B cell (primary cell): Measurements from ENCODE around the gene PCDHB16. TPM values are rescaled to one million over a fixed set of nuclear protein-coding genes. Genes with fewer than 3 reads are reported as not detected.
"Not testable (repeated sequence)": the region's sequence is repeated elsewhere in the genome, so short reads cannot be mapped to it uniquely, and the experiment has no call there.

Experiments
- ATAC-seq: fragments of 200-7000 bp; cut with Tn5 transposase; one replicate; pipeline ENCODE4 v1.10.0; 2021; ENCODE audit warnings: low read depth, mild to moderate bottlenecking, moderate number of reproducible peaks, moderate library complexity
- CTCF ChIA-PET: fragments of 350-600 bp; sonication (Branson Sonifier 250); formaldehyde crosslinking; loops from one replicate; lab custom pipeline; 2021; ENCODE audit warnings: antibody characterized with exemption, inconsistent platforms; lab: Charles Lee
- POLR2A ChIA-PET: fragments of 350-600 bp; sonication (Branson Sonifier 250); formaldehyde crosslinking; loops from one replicate; lab custom pipeline; 2021; ENCODE audit warnings: antibody characterized with exemption; lab: Charles Lee
- DNase-seq: peaks from one replicate; pipeline ENCODE4 v3.0.0; 2013
- H2AFZ ChIP-seq: 2 replicates; pipeline ENCODE4 v1.6.1; 2012; ENCODE audit warnings: mild to moderate bottlenecking, low read depth, low read length; ENCODE audit not compliant: insufficient read depth, poor library complexity, severe bottlenecking
- H3K27ac ChIP-seq, 2 donors: 1 replicate in 1 of 2; 2 replicates in 1 of 2; pipeline ENCODE4 v1.5.1; 2012 to 2013; ENCODE audit warnings: low read length in 2 of 2, mild to moderate bottlenecking in 2 of 2, moderate library complexity in 1 of 2
- H3K27me3 ChIP-seq, 4 experiments: fragments of 200-600 bp in 1 of 4; sonication (generic) in 1 of 4; replicated peaks in 1 of 4; 1 replicate in 2 of 4; 2 replicates in 2 of 4; pipeline versions ENCODE4 v1.6.1 to v1.7.0; 2013 to 2016; ENCODE audit warnings: low read length in 3 of 4, mild to moderate bottlenecking in 2 of 4, mixed read lengths in 1 of 4, moderate library complexity in 1 of 4; ENCODE audit not compliant: insufficient read depth in 4 of 4, control insufficient read depth in 3 of 4; ENCODE audit errors: control extremely low read depth in 1 of 4
- H3K36me3 ChIP-seq, 2 experiments: replicated peaks in 1 of 2; 1 replicate in 1 of 2; 2 replicates in 1 of 2; pipeline versions ENCODE4 v1.6.1 to v1.7.1; 2013; ENCODE audit warnings: low read length in 1 of 2; ENCODE audit not compliant: insufficient read depth in 2 of 2, control insufficient read depth in 1 of 2; ENCODE audit errors: control extremely low read depth in 1 of 2, extremely low read depth in 1 of 2
- H3K4me1 ChIP-seq, 2 donors: fragments of 200-600 bp in 1 of 2; sonication (generic) in 1 of 2; 1 replicate in 1 of 2; 2 replicates in 1 of 2; pipeline versions ENCODE4 v1.5.1 to v1.6.1; 2013 to 2017; ENCODE audit warnings: low read length in 2 of 2; ENCODE audit not compliant: control insufficient read depth in 2 of 2, insufficient read depth in 2 of 2
- H3K4me2 ChIP-seq: replicated peaks from 2 replicates; pipeline ENCODE3; 2012; ENCODE audit warnings: mild to moderate bottlenecking, low read depth, low read length; ENCODE audit not compliant: poor library complexity, severe bottlenecking
- H3K4me3 ChIP-seq, 5 experiments: fragments of 200-600 bp in 1 of 5; sonication (generic) in 1 of 5; 1 replicate in 3 of 5; 2 replicates in 2 of 5; pipeline versions ENCODE4 v1.5.1 to v1.7.0; 2011 to 2016; ENCODE audit warnings: low read length in 4 of 5, mild to moderate bottlenecking in 4 of 5, low read depth in 2 of 5, control low read depth in 1 of 5, moderate library complexity in 1 of 5; ENCODE audit not compliant: insufficient read depth in 1 of 5; ENCODE audit errors: control extremely low read depth in 1 of 5, extremely low read depth in 1 of 5
- H3K79me2 ChIP-seq: fragments of 200-600 bp; sonication (generic); one replicate; pipeline ENCODE4 v1.6.0; 2016; ENCODE audit warnings: low read length; ENCODE audit not compliant: control insufficient read depth, insufficient read depth
- H3K9ac ChIP-seq: fragments of 200-600 bp; sonication (generic); 2 replicates; pipeline ENCODE4 v1.6.1; 2017; ENCODE audit warnings: mild to moderate bottlenecking, low read length, moderate library complexity
- H3K9me3 ChIP-seq, 3 donors: one replicate each; pipeline versions ENCODE4 v1.6.1 to v1.7.1; 2013; ENCODE audit warnings: low read length in 2 of 3; ENCODE audit not compliant: control insufficient read depth in 2 of 3, insufficient read depth in 1 of 3; ENCODE audit errors: control extremely low read depth in 1 of 3
- H4K20me1 ChIP-seq: 2 replicates; pipeline ENCODE4 v1.6.0; 2012; ENCODE audit warnings: mild to moderate bottlenecking, low read length; ENCODE audit not compliant: insufficient read depth, control insufficient read depth, poor library complexity, severe bottlenecking
- H3K27ac Mint-ChIP-seq: one replicate; pipeline ENCODE4 v1.8.0; 2021; ENCODE audit warnings: mixed read lengths
- H3K27me3 Mint-ChIP-seq: one replicate; pipeline ENCODE4 v1.8.0; 2021; ENCODE audit warnings: mixed read lengths
- H3K4me1 Mint-ChIP-seq: one replicate; pipeline ENCODE4 v1.8.0; 2021; ENCODE audit warnings: mixed read lengths
- H3K4me3 Mint-ChIP-seq: one replicate; pipeline ENCODE4 v1.8.0; 2021; ENCODE audit warnings: mixed read lengths
- H3K9me3 Mint-ChIP-seq: one replicate; pipeline ENCODE4 v1.8.0; 2022; ENCODE audit warnings: mixed read lengths; ENCODE audit not compliant: insufficient read depth
- EZH2 ChIP-seq: IDR thresholded peaks from 2 replicates; pipeline ENCODE4 v1.6.1; 2012; ENCODE audit warnings: borderline replicate concordance, low read depth, mild to moderate bottlenecking, moderate library complexity, low read length; ENCODE audit not compliant: insufficient read depth, poor library complexity, severe bottlenecking
- WGBS: methylation state at CpG from one replicate; pipeline ENCODE4 v1.1.5; 2013; ENCODE audit warnings: missing lambda C conversion rate; ENCODE audit not compliant: insufficient coverage; 5-methylcytosine and 5-hydroxymethylcytosine counted together
- intact Hi-C: fragments of 100-400 bp; cut with micrococcal nuclease; formaldehyde crosslinking; loops from one replicate; pipeline ENCODE4 v1.10.0; 2022
- polyA plus RNA-seq: library from polyadenylated mRNA; depleted of rRNA; stranded (reverse); fragments of >200 nt; gene quantifications from 2 replicates; pipeline ENCODE4 v1.2.3, GENCODE V29; 2012
- total RNA-seq, 2 donors: library from RNA; stranded (reverse); fragments of 120-200 nt in 1 of 2; gene quantifications; 1 replicate in 1 of 2; 2 replicates in 1 of 2; pipeline versions ENCODE4 v1.2.3 to v1.2.4, GENCODE V29; 2013 to 2022
- TF ChIP-seq, protein P1 (sequence below): fragments of 200-600 bp; IDR thresholded peaks from one replicate; pipeline ENCODE4 v1.8.0; 2022; ENCODE audit warnings: antibody characterized with exemption, mild to moderate bottlenecking

The PCDHB16 gene
- total and polyA plus RNA-seq, 2 donors (not counting 1 experiment from before 2014, with no cell fraction given), result not detected

DNA sequence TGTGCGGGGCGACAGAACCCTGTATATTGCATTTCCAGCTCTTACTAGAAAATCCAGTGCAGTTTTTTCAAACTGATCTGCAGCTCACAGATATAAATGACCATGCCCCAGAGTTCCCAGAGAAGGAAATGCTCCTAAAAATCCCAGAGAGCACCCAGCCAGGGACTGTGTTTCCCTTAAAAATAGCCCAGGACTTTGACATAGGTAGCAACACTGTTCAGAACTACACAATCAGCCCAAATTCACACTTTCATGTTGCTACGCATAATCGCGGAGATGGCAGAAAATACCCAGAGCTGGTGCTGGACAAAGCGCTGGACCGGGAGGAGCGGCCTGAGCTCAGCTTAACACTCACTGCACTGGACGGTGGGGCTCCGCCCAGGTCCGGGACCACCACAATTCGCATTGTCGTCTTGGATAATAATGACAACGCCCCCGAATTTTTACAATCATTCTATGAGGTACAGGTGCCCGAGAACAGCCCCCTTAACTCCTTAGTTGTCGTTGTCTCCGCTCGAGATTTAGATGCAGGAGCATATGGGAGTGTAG, 46.4 kb upstream of the PCDHB16 start:
- ATAC-seq, result no peak
- CTCF ChIA-PET, result no interaction called here
- no peak overlapping the region for H3K4me2 ChIP-seq

DNA sequence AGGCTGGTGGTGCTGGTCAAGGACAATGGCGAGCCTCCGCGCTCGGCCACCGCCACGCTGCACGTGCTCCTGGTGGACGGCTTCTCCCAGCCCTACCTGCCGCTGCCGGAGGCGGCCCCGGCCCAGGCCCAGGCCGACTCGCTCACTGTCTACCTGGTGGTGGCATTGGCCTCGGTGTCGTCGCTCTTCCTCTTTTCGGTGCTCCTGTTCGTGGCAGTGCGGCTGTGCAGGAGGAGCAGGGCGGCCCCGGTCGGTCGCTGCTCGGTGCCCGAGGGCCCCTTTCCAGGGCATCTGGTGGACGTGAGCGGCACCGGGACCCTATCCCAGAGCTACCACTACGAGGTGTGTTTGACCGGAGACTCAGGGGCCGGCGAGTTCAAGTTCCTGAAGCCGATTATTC, 44.8 kb upstream of the PCDHB16 start:
- DNase-seq, H2AFZ ChIP-seq, H3K27ac Mint-ChIP-seq, POLR2A ChIA-PET, H3K4me3 ChIP-seq, intact Hi-C loops, H3K27ac ChIP-seq, H3K4me2 ChIP-seq, CTCF ChIA-PET, H3K4me1 Mint-ChIP-seq, H3K36me3 ChIP-seq, H4K20me1 ChIP-seq, ATAC-seq, H3K4me1 ChIP-seq, H3K79me2 ChIP-seq, H3K4me3 Mint-ChIP-seq, H3K9ac ChIP-seq: not testable (repeated sequence)
- Histone ChIP-seq H3K9me3 (peaks cover 7 to 28% (median 13%) of the 10 kb centered on the region in 3 donors), H3K27me3 (peaks cover 0 to 13% (median 6%) of the 10 kb centered on the region in 4 experiments)
- peaks cover 13% of the 10 kb centered on the region for H3K27me3 Mint-ChIP-seq
- 59% methylated on average over 28 of the region's 34 CpGs for WGBS
- H3K9me3 Mint-ChIP-seq, result peaks cover 23% of the 10 kb centered on the region

More for the DNA sequence above, 46.4 kb upstream of the PCDHB16 start:
- Mint-ChIP-seq H3K4me3 (no peak overlapping the region), H3K27ac (no peak overlapping the region), H3K9me3 (peaks cover 23% of the 10 kb centered on the region), H3K27me3 (peaks cover 6% of the 10 kb centered on the region), H3K4me1 (no peaks in the 10 kb centered on the region)
- no peak overlapping the region for H3K27ac ChIP-seq
- no peaks in the 10 kb centered on the region for H4K20me1 ChIP-seq
- intact Hi-C loops, result no loop called here
- no peak overlapping the region for H3K4me3 ChIP-seq
- no peaks in the 10 kb centered on the region for H3K36me3 ChIP-seq
- TF ChIP-seq EZH2, result no peak
- TF ChIP-seq, protein P1, sequence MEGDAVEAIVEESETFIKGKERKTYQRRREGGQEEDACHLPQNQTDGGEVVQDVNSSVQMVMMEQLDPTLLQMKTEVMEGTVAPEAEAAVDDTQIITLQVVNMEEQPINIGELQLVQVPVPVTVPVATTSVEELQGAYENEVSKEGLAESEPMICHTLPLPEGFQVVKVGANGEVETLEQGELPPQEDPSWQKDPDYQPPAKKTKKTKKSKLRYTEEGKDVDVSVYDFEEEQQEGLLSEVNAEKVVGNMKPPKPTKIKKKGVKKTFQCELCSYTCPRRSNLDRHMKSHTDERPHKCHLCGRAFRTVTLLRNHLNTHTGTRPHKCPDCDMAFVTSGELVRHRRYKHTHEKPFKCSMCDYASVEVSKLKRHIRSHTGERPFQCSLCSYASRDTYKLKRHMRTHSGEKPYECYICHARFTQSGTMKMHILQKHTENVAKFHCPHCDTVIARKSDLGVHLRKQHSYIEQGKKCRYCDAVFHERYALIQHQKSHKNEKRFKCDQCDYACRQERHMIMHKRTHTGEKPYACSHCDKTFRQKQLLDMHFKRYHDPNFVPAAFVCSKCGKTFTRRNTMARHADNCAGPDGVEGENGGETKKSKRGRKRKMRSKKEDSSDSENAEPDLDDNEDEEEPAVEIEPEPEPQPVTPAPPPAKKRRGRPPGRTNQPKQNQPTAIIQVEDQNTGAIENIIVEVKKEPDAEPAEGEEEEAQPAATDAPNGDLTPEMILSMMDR, result no peak
- H2AFZ ChIP-seq, result no peak overlapping the region
- H3K27me3 ChIP-seq, result peaks cover 0 to 13% (median 6%) of the 10 kb centered on the region in 4 experiments
- peaks cover 7 to 28% (median 13%) of the 10 kb centered on the region in 3 donors for H3K9me3 ChIP-seq
- POLR2A ChIA-PET, result no interaction called here
- WGBS, result 52% methylated on average over 19 of the region's 19 CpGs
- DNase-seq, result no peak
- no peak overlapping the region for H3K9ac ChIP-seq
- no peaks in the 10 kb centered on the region for H3K4me1 ChIP-seq
- H3K79me2 ChIP-seq, result no peaks in the 10 kb centered on the region
